Measurements from ENCODE around the gene FDX1. TPM values are rescaled to one million over a fixed set of nuclear protein-coding genes. Genes with fewer than 3 reads are reported as not detected.

The FDX1 gene
- total RNA-seq, 1 experiment from 2014 or later = 15.6 TPM

Other genes starting within 250 kb of the FDX1 start
- gene RDX, start 133.3 kb upstream of the FDX1 start, total RNA-seq (2014; rRNA removed; shearing (Covaris generic)) = 111 and 142 TPM in 2 replicates

Measured in SJSA1 (cell line).